Measurements from ENCODE around the gene ZNF672. TPM values are rescaled to one million over a fixed set of nuclear protein-coding genes. Genes with fewer than 3 reads are reported as not detected.
A peak's percentile ranks its signal among the peaks of the same experiment; 100 is the strongest.

Gene ZNF672
- total and polyA plus RNA-seq, 2 of the 13 experiments (the other 11 are each of a cell fraction or from before 2014, with no cell fraction given), result 17.2 to 22.9 TPM

DNA sequence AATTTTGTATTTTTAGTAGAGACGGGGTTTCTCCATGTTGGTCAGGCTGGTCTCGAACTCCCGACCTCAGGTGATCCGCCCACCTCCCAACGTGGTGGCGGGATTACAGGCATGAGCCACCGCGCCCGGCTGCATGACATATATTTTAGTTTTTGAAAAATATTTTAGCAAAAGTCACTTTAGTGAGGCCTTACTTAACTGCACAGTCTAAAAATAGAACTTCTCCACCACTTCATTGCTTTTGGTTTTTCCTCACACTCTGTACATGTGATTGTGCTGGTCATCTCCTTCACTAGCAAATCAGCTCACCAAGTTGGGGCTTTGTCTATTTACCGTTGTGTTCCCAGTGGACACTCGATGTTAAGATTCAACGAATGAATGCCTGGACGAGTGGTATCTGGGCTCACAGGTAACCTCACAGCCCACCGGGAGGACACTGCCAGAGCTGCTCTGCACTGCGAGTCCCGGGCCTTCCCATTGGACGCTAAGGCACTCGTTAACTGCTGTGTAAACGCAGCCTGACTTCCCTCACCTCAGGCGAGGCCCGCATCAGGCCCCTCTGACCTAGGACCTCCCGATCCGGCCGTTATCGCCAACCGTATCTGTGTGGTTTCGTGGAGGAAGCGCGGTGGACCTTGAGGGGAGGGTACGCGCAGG, 34.9 kb downstream of the ZNF672 start (continued):
- TF ChIP-seq, protein P1, sequence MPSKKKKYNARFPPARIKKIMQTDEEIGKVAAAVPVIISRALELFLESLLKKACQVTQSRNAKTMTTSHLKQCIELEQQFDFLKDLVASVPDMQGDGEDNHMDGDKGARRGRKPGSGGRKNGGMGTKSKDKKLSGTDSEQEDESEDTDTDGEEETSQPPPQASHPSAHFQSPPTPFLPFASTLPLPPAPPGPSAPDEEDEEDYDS (CRISPR knock-in tag; IDR thresholded peaks at IDR 0.05), result no peak; the same call in 1 of the 2 replicates
- TF ChIP-seq ZNF776 (CRISPR knock-in tag; IDR thresholded peaks at IDR 0.05), result no peak
- no peak for TF ChIP-seq ZBTB1 (CRISPR knock-in tag; IDR thresholded peaks at IDR 0.05; ENCODE audit: borderline replicate concordance)
- TF ChIP-seq ZNF501 (CRISPR knock-in tag; IDR thresholded peaks at IDR 0.05), result no peak
- no peak for TF ChIP-seq ETV6 (CRISPR knock-in tag; conservative IDR thresholded peaks at IDR 0.05)
- TF ChIP-seq ZNF605 (CRISPR knock-in tag; IDR thresholded peaks at IDR 0.05), result no peak
- no peak for TF ChIP-seq KLF15 (CRISPR knock-in tag; IDR thresholded peaks at IDR 0.05; ENCODE audit: borderline replicate concordance)
- TF ChIP-seq ZNF407 (CRISPR knock-in tag; IDR thresholded peaks at IDR 0.05; ENCODE audit: not compliant biosample characterization), result peak; percentile 15
- TF ChIP-seq, protein P2, sequence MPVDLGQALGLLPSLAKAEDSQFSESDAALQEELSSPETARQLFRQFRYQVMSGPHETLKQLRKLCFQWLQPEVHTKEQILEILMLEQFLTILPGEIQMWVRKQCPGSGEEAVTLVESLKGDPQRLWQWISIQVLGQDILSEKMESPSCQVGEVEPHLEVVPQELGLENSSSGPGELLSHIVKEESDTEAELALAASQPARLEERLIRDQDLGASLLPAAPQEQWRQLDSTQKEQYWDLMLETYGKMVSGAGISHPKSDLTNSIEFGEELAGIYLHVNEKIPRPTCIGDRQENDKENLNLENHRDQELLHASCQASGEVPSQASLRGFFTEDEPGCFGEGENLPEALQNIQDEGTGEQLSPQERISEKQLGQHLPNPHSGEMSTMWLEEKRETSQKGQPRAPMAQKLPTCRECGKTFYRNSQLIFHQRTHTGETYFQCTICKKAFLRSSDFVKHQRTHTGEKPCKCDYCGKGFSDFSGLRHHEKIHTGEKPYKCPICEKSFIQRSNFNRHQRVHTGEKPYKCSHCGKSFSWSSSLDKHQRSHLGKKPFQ (CRISPR knock-in tag; IDR thresholded peaks at IDR 0.05; ENCODE audit: insufficient replicate concordance), result no peak
- TF ChIP-seq SALL2 (CRISPR knock-in tag; IDR thresholded peaks at IDR 0.05), result no peak
- no peak for TF ChIP-seq KDM2A (CRISPR knock-in tag; IDR thresholded peaks at IDR 0.05; ENCODE audit: borderline replicate concordance, low read depth)
- no peak for TF ChIP-seq SUZ12 (IDR thresholded peaks at IDR 0.05; ENCODE audit: low read depth, low read length)
- no peak for TF ChIP-seq NCOA1 (CRISPR knock-in tag; IDR thresholded peaks at IDR 0.05)
- no peak for TF ChIP-seq KDM5B (CRISPR knock-in tag; IDR thresholded peaks at IDR 0.05; ENCODE audit: borderline replicate concordance)
- TF ChIP-seq TSC22D2 (CRISPR knock-in tag; IDR thresholded peaks at IDR 0.05; ENCODE audit: borderline replicate concordance), result no peak; the same call in 1 of the 2 replicates
- TF ChIP-seq MTF2 (CRISPR knock-in tag; IDR thresholded peaks at IDR 0.05; ENCODE audit: borderline replicate concordance), result no peak
- TF ChIP-seq ZNF235 (CRISPR knock-in tag; IDR thresholded peaks at IDR 0.05; ENCODE audit: borderline replicate concordance), result no peak
- TF ChIP-seq, protein P3, sequence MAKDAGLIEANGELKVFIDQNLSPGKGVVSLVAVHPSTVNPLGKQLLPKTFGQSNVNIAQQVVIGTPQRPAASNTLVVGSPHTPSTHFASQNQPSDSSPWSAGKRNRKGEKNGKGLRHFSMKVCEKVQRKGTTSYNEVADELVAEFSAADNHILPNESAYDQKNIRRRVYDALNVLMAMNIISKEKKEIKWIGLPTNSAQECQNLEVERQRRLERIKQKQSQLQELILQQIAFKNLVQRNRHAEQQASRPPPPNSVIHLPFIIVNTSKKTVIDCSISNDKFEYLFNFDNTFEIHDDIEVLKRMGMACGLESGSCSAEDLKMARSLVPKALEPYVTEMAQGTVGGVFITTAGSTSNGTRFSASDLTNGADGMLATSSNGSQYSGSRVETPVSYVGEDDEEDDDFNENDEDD (CRISPR knock-in tag; IDR thresholded peaks at IDR 0.05; ENCODE audit: borderline replicate concordance), result no peak

All from HepG2 (cell line).